Occipital lobe (tissue), 2 donors: Measurements from ENCODE around the gene NUDC. TPM values are rescaled to one million over a fixed set of nuclear protein-coding genes. Genes with fewer than 3 reads are reported as not detected.
"Not testable (repeated sequence)": the region's sequence is repeated elsewhere in the genome, so short reads cannot be mapped to it uniquely, and the experiment has no call there.

ENCODE experiments used
- DNase-seq: peaks from one replicate; lab custom pipeline; 2025; lab: John Stamatoyannopoulos, UW
- total RNA-seq: library from RNA; depleted of rRNA; stranded (reverse); fragments of >200 nt; gene quantifications from one replicate; pipeline ENCODE4 v1.2.3, GENCODE V29; 2014

Gene NUDC
- total RNA-seq, 1 donor from 2014 or later, result 11.2 TPM

DNA sequence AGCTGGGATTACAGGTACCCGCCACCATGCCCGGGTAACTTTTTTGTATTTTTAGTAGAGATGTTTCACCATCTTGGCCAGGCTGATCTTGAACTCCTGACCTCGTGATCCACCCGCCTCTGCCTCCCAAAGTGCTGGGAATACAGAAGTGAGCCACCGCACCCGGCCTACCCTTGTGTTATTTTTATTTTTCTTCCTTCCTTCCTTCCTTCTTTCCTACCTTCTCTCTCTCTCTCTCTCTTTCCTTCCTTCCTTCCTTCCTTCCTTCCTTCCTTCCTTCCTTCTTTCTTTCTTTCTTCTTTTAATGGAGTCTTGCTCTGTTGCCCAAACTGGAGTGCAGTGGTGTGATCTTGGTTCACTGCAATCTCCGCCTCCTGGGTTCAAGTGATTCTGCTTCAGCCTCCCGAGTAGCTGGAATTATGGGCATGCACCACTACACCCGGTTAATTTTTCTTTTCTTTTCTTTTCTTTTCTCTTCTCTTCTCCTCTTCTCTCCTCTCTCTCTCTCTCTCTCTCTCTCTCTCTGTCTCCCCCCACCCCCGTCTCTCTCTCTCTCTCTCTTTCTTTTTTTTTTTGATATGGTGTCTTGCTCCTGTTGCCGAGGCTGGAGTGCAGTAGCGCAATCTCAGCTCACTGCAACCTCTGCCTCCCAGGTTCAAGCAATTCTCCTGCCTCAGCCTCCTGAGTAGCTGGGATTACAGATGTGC lies 68.0 kb downstream of the NUDC start:
- DNase-seq, result not testable (repeated sequence)

- no peak for DNase-seq
Observed at GRCh38 chr1:26991310-26992116, 70.0 kb downstream of the NUDC start.

DNA sequence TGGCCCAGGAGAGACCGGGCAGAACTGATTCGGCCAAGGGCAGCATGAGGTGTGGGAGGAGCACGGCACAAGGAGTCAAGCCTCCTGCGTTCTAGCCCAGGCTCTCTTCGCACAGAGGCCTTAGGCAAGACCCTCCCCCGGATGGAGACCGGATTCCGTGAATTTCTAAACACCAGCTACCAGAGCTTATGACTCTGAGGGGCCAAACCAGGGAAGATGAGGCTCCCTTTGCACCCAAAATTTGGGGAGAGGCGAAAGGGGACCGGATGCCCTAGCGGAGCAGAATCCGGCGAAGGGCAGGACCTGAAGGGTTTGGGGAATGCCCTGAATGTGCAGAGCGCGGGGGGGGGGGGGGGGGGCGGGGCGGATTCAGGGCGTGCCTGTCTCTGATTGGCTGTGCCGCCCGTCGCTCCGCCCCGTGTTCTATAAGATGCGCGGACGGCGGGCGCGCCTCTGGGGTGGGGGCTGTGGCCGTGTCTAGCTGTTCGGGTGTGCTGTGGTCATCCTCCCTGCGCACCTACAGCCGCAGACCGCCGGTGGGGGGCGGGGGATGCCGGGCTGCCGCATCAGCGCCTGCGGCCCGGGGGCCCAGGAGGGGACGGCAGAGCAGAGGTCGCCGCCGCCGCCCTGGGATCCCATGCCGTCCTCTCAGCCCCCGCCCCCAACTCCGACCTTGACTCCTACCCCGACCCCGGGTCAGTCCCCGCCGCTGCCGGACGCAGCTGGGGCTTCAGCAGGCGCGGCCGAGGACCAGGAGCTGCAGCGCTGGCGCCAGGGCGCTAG lies 71.9 kb downstream of the NUDC start, which contains the start of gene TRNP1:
TRNP1 (plus strand) TSS at position 456 of the 783 bp plus-strand sequence; CDS start at position 551, 95 bp downstream.
- peak; percentile 69 for DNase-seq

- DNase-seq, result no peak
Observed at GRCh38 chr1:26994020-26994786, 72.7 kb downstream of the NUDC start.

DNA sequence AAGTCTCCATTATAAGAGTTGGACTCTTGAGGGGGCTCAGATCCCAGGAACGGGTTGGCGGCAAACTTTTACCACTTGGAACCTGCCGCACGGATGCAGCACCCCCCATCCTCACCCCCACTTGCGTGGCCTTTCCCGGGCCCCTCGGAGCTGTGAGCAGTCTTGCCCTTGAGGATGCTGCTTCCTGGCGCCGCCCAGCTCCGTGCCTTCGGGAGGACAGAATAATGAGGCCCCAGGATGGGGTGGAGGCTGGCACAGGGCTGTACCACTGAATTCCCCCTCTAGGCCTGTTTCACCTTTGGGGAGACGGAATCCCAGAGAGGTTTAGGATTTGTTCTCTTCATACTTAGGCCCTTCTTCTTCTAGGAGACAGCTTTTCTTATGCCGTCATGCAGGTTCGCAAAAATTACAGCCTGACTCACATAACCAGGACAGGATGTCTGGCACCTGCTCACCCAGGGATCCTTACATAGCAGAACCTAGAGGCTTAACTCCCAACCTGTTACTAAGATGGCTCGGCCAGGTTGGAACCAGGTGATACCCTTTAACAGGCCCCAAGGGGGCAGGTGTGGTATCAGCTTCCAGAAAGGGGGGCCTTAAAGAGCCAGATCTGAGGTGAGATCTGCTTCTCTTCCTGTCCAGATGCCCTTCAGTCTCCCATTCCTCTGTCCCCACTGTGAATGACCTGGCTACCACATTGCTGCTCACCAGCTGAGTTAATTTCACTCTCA lies 73.4 kb downstream of the NUDC start:
- no peak for DNase-seq

- no peak for DNase-seq
Observed at GRCh38 chr1:26996024-26996423, 74.5 kb downstream of the NUDC start.

Other genes starting within 250 kb of the NUDC start
- gene ARID1A, start 225.7 kb upstream of the NUDC start, total RNA-seq, result 20.1 TPM
- 9.5 TPM for gene PIGV, start 133.8 kb upstream of the NUDC start, total RNA-seq
- gene ZDHHC18, start 95.1 kb upstream of the NUDC start, total RNA-seq, result 19.2 TPM
- gene SFN, start 58.6 kb upstream of the NUDC start, total RNA-seq, result not detected
- 11.5 TPM for gene GPN2, start 31.5 kb upstream of the NUDC start, total RNA-seq
- 8.1 TPM for gene GPATCH3, start 21.3 kb upstream of the NUDC start, total RNA-seq
- not detected for gene NR0B2, start 7.8 kb upstream of the NUDC start, total RNA-seq
- gene KDF1, start 38.7 kb downstream of the NUDC start, total RNA-seq, result not detected
- gene TRNP1, start 71.9 kb downstream of the NUDC start, total RNA-seq, result 16.4 TPM
- 0.31 TPM for gene TENT5B, start 91.1 kb downstream of the NUDC start, total RNA-seq
- 1.9 TPM for gene SLC9A1, start 233.4 kb downstream of the NUDC start, total RNA-seq